GM23338 (cell line): ENCODE measurements around the gene UBE2I. TPM values are rescaled to one million over a fixed set of nuclear protein-coding genes. Genes with fewer than 3 reads are reported as not detected.

Experiments
- ATAC-seq: fragments of 200-7000 bp; cut with Tn5 transposase; 3 replicates; pipeline ENCODE4 v1.9.1; 2020
- DNase-seq: peaks from one replicate; pipeline ENCODE4 v3.0.0-alpha.2; 2015; ENCODE audit warnings: low spot score
- H2AFZ ChIP-seq: fragments of 200-600 bp; sonication (generic); 2 replicates; pipeline ENCODE4 v1.8.0; 2016; ENCODE audit warnings: antibody characterized with exemption, mild to moderate bottlenecking, moderate library complexity
- H3F3A ChIP-seq: fragments of 200-600 bp; sonication (generic); replicated peaks from 2 replicates; pipeline ENCODE4 v1.8.0; 2017; ENCODE audit warnings: antibody characterized with exemption, mixed run types, low read depth
- H3K27ac ChIP-seq: fragments of 200-600 bp; sonication (generic); 2 replicates; pipeline ENCODE4 v1.6.1; 2016; ENCODE audit warnings: low read depth
- H3K27me3 ChIP-seq: fragments of 200-600 bp; sonication (generic); 2 replicates; pipeline ENCODE4 v1.8.0; 2016; ENCODE audit warnings: mild to moderate bottlenecking, mixed run types, moderate library complexity; ENCODE audit not compliant: insufficient read depth
- H3K36me3 ChIP-seq: fragments of 200-600 bp; sonication (generic); 2 replicates; pipeline ENCODE4 v1.8.0; 2016; ENCODE audit warnings: mild to moderate bottlenecking; ENCODE audit not compliant: insufficient read depth
- H3K4me1 ChIP-seq: fragments of 200-600 bp; sonication (generic); 2 replicates; pipeline ENCODE4 v1.8.0; 2016; ENCODE audit warnings: mild to moderate bottlenecking, moderate library complexity; ENCODE audit not compliant: insufficient read depth
- H3K4me2 ChIP-seq: fragments of 200-600 bp; sonication (generic); 2 replicates; pipeline ENCODE4 v1.7.1; 2017; ENCODE audit warnings: mixed run types
- H3K4me3 ChIP-seq: fragments of 200-600 bp; sonication (generic); 2 replicates; pipeline ENCODE4 v1.6.1; 2016; ENCODE audit warnings: mixed run types
- H3K79me2 ChIP-seq: fragments of 200-600 bp; sonication (generic); replicated peaks from 2 replicates; pipeline ENCODE4 v1.8.0; 2017; ENCODE audit warnings: mild to moderate bottlenecking; ENCODE audit not compliant: insufficient read depth
- H3K9me2 ChIP-seq: fragments of 200-600 bp; sonication (generic); 2 replicates; pipeline ENCODE4 v1.8.0; 2017; ENCODE audit not compliant: insufficient read depth
- H4K20me1 ChIP-seq: fragments of 200-600 bp; sonication (generic); replicated peaks from 2 replicates; pipeline ENCODE4 v1.8.0; 2017; ENCODE audit warnings: mild to moderate bottlenecking; ENCODE audit not compliant: insufficient read depth
- H3K27ac Mint-ChIP-seq: 2 replicates; pipeline ENCODE4 v1.8.0; 2020; ENCODE audit warnings: inconsistent platforms, mild to moderate bottlenecking, moderate library complexity, mixed read lengths
- H3K27me3 Mint-ChIP-seq: 3 replicates; pipeline ENCODE4 v1.8.0; 2022; ENCODE audit warnings: low read depth, mild to moderate bottlenecking, moderate library complexity, mixed read lengths, inconsistent platforms; ENCODE audit not compliant: insufficient read depth, poor library complexity
- H3K36me3 Mint-ChIP-seq: 3 replicates; pipeline ENCODE4 v1.8.0; 2021; ENCODE audit warnings: low read depth, mild to moderate bottlenecking, inconsistent platforms, moderate library complexity, mixed read lengths
- H3K4me1 Mint-ChIP-seq: 3 replicates; pipeline ENCODE4 v1.8.0; 2020; ENCODE audit warnings: mild to moderate bottlenecking, inconsistent platforms, mixed read lengths
- H3K4me3 Mint-ChIP-seq: 3 replicates; pipeline ENCODE4 v1.8.0; 2021; ENCODE audit warnings: moderate library complexity, mild to moderate bottlenecking, inconsistent platforms, mixed read lengths
- H3K9me3 Mint-ChIP-seq: 3 replicates; pipeline ENCODE4 v1.8.0; 2020; ENCODE audit warnings: moderate library complexity, mild to moderate bottlenecking, inconsistent platforms, mixed read lengths
- EZH2 ChIP-seq: fragments of 200-600 bp; sonication (generic); IDR thresholded peaks from one replicate; pipeline ENCODE4 v1.8.0; 2017; ENCODE audit warnings: antibody characterized with exemption, mild to moderate bottlenecking, low read depth; ENCODE audit not compliant: unreplicated experiment
- STAT1 ChIP-seq: IDR thresholded peaks from one replicate; pipeline ENCODE4 v1.6.1; 2016; ENCODE audit warnings: antibody characterized with exemption; ENCODE audit not compliant: unreplicated experiment
- polyA plus RNA-seq: library from polyadenylated mRNA; unstranded; fragments of >200 nt; fragmentation: Nextera tagmentation; extraction: Ambion mirVana; gene quantifications from 2 replicates; pipeline ENCODE4 v1.2.1, GENCODE V29; 2016
- total RNA-seq: library from RNA; depleted of rRNA; stranded (reverse); fragments of >200 nt; shearing (Covaris generic); gene quantifications from 2 replicates; pipeline ENCODE4 v1.2.3, GENCODE V29; 2014
- TF ChIP-seq, protein P1 (sequence below): fragments of 250-450 bp; sonication (Bioruptor Pico); IDR thresholded peaks from 2 replicates; pipeline ENCODE4 v1.5.0; 2020; ENCODE audit warnings: mild to moderate bottlenecking, moderate library complexity
- TF ChIP-seq, protein P2 (sequence below), 2 experiments: fragments of 200-600 bp in 1 of 2; sonication (generic) in 1 of 2; conservative IDR thresholded peaks; 2 replicates each; pipeline versions ENCODE4 v1.5.1 to v1.6.1; 2016 to 2017; ENCODE audit warnings: antibody characterized with exemption in 2 of 2, low read depth in 2 of 2, mild to moderate bottlenecking in 2 of 2, moderate library complexity in 1 of 2

UBE2I gene
- total and polyA plus RNA-seq, 2 experiments from 2014 or later: 116 to 220 TPM

DNA sequence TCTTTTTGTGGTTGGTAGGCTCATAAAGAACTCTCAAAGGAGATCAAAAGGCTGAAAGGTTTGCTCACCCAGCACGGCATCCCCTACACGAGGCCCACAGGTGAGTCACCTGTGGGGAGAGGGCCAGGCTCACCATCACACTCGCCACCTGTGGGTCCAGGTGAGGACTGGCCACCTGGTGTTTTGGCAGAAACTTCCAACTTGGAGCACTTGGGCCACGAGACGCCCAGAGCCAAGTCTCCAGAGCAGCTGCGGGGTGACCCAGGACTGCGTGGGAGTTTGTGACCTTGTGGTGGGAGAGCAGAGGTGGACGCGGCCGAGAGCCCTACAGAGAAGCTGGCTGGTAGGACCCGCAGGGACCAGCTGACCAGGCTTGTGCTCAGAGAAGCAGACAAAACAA, 53.4 kb downstream of the UBE2I start (continued):
- TF ChIP-seq, protein P1, sequence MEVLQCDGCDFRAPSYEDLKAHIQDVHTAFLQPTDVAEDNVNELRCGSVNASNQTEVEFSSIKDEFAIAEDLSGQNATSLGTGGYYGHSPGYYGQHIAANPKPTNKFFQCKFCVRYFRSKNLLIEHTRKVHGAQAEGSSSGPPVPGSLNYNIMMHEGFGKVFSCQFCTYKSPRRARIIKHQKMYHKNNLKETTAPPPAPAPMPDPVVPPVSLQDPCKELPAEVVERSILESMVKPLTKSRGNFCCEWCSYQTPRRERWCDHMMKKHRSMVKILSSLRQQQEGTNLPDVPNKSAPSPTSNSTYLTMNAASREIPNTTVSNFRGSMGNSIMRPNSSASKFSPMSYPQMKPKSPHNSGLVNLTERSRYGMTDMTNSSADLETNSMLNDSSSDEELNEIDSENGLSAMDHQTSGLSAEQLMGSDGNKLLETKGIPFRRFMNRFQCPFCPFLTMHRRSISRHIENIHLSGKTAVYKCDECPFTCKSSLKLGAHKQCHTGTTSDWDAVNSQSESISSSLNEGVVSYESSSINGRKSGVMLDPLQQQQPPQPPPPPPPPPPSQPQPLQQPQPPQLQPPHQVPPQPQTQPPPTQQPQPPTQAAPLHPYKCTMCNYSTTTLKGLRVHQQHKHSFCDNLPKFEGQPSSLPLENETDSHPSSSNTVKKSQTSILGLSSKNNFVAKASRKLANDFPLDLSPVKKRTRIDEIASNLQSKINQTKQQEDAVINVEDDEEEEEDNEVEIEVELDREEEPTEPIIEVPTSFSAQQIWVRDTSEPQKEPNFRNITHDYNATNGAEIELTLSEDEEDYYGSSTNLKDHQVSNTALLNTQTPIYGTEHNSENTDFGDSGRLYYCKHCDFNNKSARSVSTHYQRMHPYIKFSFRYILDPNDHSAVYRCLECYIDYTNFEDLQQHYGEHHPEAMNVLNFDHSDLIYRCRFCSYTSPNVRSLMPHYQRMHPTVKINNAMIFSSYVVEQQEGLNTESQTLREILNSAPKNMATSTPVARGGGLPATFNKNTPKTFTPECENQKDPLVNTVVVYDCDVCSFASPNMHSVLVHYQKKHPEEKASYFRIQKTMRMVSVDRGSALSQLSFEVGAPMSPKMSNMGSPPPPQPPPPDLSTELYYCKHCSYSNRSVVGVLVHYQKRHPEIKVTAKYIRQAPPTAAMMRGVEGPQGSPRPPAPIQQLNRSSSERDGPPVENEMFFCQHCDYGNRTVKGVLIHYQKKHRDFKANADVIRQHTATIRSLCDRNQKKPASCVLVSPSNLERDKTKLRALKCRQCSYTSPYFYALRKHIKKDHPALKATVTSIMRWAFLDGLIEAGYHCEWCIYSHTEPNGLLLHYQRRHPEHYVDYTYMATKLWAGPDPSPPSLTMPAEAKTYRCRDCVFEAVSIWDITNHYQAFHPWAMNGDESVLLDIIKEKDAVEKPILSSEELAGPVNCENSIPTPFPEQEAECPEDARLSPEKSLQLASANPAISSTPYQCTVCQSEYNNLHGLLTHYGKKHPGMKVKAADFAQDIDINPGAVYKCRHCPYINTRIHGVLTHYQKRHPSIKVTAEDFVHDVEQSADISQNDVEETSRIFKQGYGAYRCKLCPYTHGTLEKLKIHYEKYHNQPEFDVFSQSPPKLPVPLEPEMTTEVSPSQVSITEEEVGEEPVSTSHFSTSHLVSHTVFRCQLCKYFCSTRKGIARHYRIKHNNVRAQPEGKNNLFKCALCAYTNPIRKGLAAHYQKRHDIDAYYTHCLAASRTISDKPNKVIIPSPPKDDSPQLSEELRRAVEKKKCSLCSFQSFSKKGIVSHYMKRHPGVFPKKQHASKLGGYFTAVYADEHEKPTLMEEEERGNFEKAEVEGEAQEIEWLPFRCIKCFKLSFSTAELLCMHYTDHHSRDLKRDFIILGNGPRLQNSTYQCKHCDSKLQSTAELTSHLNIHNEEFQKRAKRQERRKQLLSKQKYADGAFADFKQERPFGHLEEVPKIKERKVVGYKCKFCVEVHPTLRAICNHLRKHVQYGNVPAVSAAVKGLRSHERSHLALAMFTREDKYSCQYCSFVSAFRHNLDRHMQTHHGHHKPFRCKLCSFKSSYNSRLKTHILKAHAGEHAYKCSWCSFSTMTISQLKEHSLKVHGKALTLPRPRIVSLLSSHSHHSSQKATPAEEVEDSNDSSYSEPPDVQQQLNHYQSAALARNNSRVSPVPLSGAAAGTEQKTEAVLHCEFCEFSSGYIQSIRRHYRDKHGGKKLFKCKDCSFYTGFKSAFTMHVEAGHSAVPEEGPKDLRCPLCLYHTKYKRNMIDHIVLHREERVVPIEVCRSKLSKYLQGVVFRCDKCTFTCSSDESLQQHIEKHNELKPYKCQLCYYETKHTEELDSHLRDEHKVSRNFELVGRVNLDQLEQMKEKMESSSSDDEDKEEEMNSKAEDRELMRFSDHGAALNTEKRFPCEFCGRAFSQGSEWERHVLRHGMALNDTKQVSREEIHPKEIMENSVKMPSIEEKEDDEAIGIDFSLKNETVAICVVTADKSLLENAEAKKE (CRISPR knock-in tag): no peak
- TF ChIP-seq STAT1: no peak
- no peak for TF ChIP-seq EZH2

DNA sequence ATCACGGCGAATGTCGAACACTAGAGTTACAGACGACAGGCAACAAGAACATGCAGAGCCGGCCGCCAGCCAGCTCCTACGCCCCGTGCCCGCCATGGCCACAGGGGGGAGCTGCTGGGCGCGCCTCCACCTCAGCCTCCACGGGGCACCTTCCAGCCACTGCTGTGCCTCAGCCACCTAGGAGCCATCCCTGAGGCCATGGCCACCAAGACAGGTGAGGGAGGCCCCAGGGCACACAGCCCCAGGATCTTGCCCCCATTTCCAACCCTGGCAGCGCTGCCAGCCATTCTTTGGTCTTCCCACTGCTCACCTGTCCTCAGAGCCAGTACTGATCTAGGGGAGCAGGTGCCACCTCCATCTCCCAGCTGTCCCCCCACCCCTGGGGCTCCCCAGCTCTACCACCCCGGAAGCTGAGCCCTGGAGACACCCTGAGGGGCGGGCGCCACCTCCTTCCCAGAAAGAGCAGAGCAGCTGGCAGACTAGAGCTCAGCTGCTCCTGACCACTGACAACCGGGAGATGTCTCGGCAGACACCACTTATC, 54.1 kb downstream of the UBE2I start:
- Mint-ChIP-seq H3K9me3 (no peaks in the 10 kb centered on the region), H3K27ac (no peak overlapping the region), H3K4me3 (no peak overlapping the region), H3K27me3 (peaks cover 11% of the 10 kb centered on the region), H3K4me1 (peaks cover 2% of the 10 kb centered on the region; the same call in 1 of the 3 replicates), H3K36me3 (peaks cover 58% of the 10 kb centered on the region)
- Histone ChIP-seq H4K20me1 (peaks cover 26% of the 10 kb centered on the region), H3K4me1 (no peaks in the 10 kb centered on the region), H3K36me3 (peaks cover 8% of the 10 kb centered on the region; the same call in 1 of the 2 replicates), H3K79me2 (peaks cover 39% of the 10 kb centered on the region), H3K9me2 (no peaks in the 10 kb centered on the region), H3K27ac (no peak overlapping the region), H3K27me3 (no peaks in the 10 kb centered on the region), H2AFZ (no peak overlapping the region), H3F3A (peaks cover 24% of the 10 kb centered on the region), H3K4me3 (no peak overlapping the region), H3K4me2 (no peak overlapping the region)
- TF ChIP-seq STAT1: no peak
- TF ChIP-seq, protein P2, sequence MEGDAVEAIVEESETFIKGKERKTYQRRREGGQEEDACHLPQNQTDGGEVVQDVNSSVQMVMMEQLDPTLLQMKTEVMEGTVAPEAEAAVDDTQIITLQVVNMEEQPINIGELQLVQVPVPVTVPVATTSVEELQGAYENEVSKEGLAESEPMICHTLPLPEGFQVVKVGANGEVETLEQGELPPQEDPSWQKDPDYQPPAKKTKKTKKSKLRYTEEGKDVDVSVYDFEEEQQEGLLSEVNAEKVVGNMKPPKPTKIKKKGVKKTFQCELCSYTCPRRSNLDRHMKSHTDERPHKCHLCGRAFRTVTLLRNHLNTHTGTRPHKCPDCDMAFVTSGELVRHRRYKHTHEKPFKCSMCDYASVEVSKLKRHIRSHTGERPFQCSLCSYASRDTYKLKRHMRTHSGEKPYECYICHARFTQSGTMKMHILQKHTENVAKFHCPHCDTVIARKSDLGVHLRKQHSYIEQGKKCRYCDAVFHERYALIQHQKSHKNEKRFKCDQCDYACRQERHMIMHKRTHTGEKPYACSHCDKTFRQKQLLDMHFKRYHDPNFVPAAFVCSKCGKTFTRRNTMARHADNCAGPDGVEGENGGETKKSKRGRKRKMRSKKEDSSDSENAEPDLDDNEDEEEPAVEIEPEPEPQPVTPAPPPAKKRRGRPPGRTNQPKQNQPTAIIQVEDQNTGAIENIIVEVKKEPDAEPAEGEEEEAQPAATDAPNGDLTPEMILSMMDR (conservative IDR thresholded peaks at IDR 0.05; ENCODE audit: low read depth in 2 of 2): peak; percentile 69 to 91
- DNase-seq: peak; percentile 79
- peak; percentile 97 for ATAC-seq
